Activated T-cell treated with anti-CD3 and anti-CD28 coated beads, Interleukin-2, amount 50 U/mL, for 24 hours (primary cell): Measurements from ENCODE around the gene KDM8.
"Not testable (repeated sequence)": the region's sequence is repeated elsewhere in the genome, so short reads cannot be mapped to it uniquely, and the experiment has no call there.

Source experiments
- DNase-seq: peaks from one replicate; pipeline ENCODE4 v3.0.0-alpha.2; 2020
- H3K27ac Mint-ChIP-seq: 2 replicates; pipeline ENCODE4 v1.8.0; 2020; ENCODE audit warnings: mild to moderate bottlenecking, mixed read lengths
- H3K27me3 Mint-ChIP-seq: 2 replicates; pipeline ENCODE4 v1.8.0; 2020; ENCODE audit warnings: mixed read lengths
- H3K36me3 Mint-ChIP-seq: 2 replicates; pipeline ENCODE4 v1.8.0; 2020; ENCODE audit warnings: low read depth, mixed read lengths
- H3K4me1 Mint-ChIP-seq: 2 replicates; pipeline ENCODE4 v1.8.0; 2020; ENCODE audit warnings: low read depth, mixed read lengths
- H3K4me3 Mint-ChIP-seq: 2 replicates; pipeline ENCODE4 v1.8.0; 2020; ENCODE audit warnings: mild to moderate bottlenecking, moderate library complexity, mixed read lengths
- H3K9me3 Mint-ChIP-seq: 2 replicates; pipeline ENCODE4 v1.8.0; 2020; ENCODE audit warnings: mixed read lengths

Gene KDM8

GRCh38 chr16:27199736-27200135, 3.6 kb upstream of the KDM8 start:
- DNase-seq, result no peak
- Mint-ChIP-seq H3K4me1 (peaks cover 89% of the 10 kb centered on the region), H3K36me3 (peaks cover 12% of the 10 kb centered on the region), H3K27me3 (no peaks in the 10 kb centered on the region), H3K4me3 (peak overlapping the region; percentile 36), H3K27ac (peak overlapping the region; percentile 86), H3K9me3 (peaks cover 6% of the 10 kb centered on the region)

GRCh38 chr16:27200914-27201313, 2.4 kb upstream of the KDM8 start:
- peaks cover 82% of the 10 kb centered on the region for H3K4me1 Mint-ChIP-seq
- H3K27me3 Mint-ChIP-seq, DNase-seq, H3K9me3 Mint-ChIP-seq, H3K4me3 Mint-ChIP-seq: not testable (repeated sequence)
- peak overlapping the region; percentile 86 for H3K27ac Mint-ChIP-seq
- H3K36me3 Mint-ChIP-seq, result peaks cover 14% of the 10 kb centered on the region

- Mint-ChIP-seq H3K9me3 (peaks cover 4% of the 10 kb centered on the region), H3K27ac (peak overlapping the region; percentile 100), H3K4me1 (peaks cover 65% of the 10 kb centered on the region), H3K27me3 (no peaks in the 10 kb centered on the region), H3K4me3 (peak overlapping the region; percentile 97), H3K36me3 (peaks cover 16% of the 10 kb centered on the region)
- DNase-seq, result no peak
Measured at GRCh38 chr16:27202923-27203506, 311 bp upstream of the KDM8 start.

DNA sequence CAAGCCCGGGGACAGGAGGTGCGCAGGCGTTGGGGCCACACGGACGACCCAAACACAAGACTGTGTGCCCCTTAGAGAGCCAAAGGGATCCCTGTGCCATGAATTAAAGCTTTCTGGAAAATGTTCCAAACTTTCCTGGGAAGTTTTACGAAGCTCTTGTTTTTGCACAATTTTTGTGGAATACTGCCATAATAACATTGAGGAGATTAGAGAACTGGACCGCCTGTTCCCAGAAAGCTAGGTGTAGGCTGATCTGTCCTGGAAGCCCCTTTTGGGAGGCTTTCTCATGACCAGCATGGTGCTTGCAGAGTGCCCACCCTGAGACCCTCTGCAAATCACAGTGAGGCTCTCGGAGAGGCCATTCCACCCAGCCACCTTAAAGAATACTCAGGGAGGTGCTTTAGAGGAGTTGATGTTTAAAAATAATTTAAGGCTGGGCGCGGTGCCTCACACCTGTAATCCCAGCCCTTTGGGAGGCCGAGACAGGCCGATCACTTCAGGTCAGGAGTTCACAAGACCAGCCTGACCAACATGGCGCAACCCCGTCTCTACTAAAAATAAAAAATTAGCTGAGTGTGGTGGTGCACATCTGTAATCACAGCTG, 1.1 kb downstream of the KDM8 start:
- H3K27me3 Mint-ChIP-seq, result no peaks in the 10 kb centered on the region
- peaks cover 51% of the 10 kb centered on the region for H3K4me1 Mint-ChIP-seq
- H3K36me3 Mint-ChIP-seq, result peaks cover 21% of the 10 kb centered on the region
- peaks cover 4% of the 10 kb centered on the region for H3K9me3 Mint-ChIP-seq
- peak overlapping the region; percentile 100 for H3K27ac Mint-ChIP-seq
- DNase-seq, result no peak
- H3K4me3 Mint-ChIP-seq, result peak overlapping the region; percentile 97

DNA sequence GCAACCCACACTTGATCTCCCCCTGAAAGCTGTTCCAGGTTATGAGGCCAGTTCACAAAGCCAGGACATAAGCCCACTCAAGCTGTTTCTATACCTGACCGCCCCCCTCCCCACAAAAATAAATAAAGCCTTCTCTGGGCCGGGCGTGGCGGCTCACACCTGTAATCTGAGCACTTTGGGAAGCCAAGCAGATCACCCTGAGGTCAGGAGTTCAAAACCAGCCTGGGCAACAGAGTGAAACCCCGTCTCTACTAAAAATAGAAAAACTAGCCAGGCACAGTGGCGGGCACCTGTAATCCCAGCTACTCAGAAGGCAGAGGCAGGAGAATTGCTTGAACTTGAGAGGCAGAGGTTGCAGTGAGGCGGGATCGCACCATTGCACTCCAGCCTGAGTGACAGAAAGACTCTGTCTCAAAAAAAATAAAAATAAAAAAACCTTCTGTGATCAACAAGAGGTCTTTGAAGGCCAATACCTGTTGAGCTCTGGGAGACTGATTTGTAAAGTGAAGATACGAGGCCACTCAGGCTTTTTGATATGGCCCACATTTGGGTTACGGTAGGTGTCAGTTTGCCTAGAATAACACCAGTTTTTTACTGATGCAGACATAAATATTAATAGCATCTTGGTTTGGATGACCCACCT, 2.2 kb downstream of the KDM8 start:
- Mint-ChIP-seq H3K27ac (no peak overlapping the region), H3K4me3 (no peak overlapping the region), H3K4me1 (peaks cover 40% of the 10 kb centered on the region), H3K27me3 (no peaks in the 10 kb centered on the region), H3K36me3 (peaks cover 31% of the 10 kb centered on the region), H3K9me3 (peaks cover 4% of the 10 kb centered on the region)
- no peak for DNase-seq

DNA sequence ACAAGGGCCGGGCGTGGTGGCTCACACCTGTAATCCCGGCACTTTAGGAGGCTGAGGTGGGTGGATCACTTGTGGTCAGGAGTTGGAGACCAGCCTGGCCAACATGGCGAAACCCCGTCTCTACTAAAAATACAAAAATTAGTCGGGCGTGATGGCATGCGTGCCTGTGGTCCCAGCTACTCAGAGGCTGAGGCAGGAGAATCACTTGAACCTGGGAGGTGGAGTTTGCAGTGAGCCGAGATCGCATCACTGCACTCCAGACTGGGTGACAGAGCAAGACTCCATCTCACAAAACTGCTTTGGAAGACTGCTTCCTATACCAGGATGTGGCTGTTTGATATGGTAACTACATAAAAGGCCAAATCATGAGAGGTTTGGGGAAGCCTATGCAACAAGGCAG, 3.8 kb downstream of the KDM8 start:
- not testable (repeated sequence) for H3K27ac Mint-ChIP-seq, H3K4me3 Mint-ChIP-seq, H3K27me3 Mint-ChIP-seq, H3K9me3 Mint-ChIP-seq, DNase-seq
- Mint-ChIP-seq H3K36me3 (peaks cover 44% of the 10 kb centered on the region), H3K4me1 (peaks cover 34% of the 10 kb centered on the region)

- Mint-ChIP-seq H3K36me3 (peaks cover 49% of the 10 kb centered on the region), H3K27ac (no peak overlapping the region), H3K9me3 (no peaks in the 10 kb centered on the region), H3K4me3 (no peak overlapping the region), H3K4me1 (peaks cover 23% of the 10 kb centered on the region), H3K27me3 (no peaks in the 10 kb centered on the region)
- DNase-seq, result no peak
Measured at GRCh38 chr16:27208081-27208680, 4.9 kb downstream of the KDM8 start.

DNA sequence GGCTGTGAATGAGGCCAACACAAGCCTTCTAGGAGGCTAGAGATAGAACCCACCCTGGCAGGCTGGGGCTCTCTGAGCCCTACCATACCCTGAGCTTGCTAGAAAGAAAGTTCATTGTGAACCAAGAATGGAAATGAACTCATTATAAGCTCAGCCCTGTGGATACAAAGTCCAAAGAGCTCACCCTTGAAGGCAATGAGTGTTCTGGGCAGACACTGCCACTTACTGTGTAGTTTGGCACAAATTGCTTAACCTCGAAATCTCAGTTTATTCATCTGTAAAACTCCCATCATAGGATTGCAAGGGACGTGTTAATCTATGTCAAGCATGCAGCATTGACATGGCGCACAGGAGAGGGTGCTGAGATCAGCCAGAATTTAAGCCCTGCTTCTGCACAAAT, 5.5 kb downstream of the KDM8 start:
- H3K36me3 Mint-ChIP-seq, result peaks cover 51% of the 10 kb centered on the region
- H3K9me3 Mint-ChIP-seq, result no peaks in the 10 kb centered on the region
- H3K27ac Mint-ChIP-seq, result no peak overlapping the region
- H3K27me3 Mint-ChIP-seq, result no peaks in the 10 kb centered on the region
- peaks cover 18% of the 10 kb centered on the region for H3K4me1 Mint-ChIP-seq
- H3K4me3 Mint-ChIP-seq, result no peak overlapping the region
- no peak for DNase-seq

DNA sequence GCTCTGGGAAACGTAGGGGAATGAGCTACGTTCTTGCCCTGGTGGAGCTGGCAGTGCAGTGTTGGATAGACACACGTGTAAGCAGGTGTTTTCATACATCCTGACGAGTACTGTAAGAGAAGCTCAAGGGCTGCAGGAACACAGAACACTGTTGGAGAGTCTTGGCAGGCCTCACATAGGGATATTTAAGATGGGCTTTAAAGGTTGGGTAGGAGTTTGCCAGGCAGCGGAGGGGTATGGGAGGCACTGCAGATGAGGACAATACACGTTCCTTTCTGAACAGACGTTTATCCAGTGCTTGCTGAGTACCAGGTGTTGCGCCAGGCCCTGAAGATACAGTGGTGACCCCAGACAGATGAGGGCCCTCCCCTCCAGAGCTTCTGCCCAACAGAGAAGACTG, 6.3 kb downstream of the KDM8 start:
- Mint-ChIP-seq H3K36me3 (peaks cover 52% of the 10 kb centered on the region), H3K9me3 (no peaks in the 10 kb centered on the region), H3K27ac (no peak overlapping the region), H3K27me3 (no peaks in the 10 kb centered on the region), H3K4me1 (peaks cover 11% of the 10 kb centered on the region), H3K4me3 (no peak overlapping the region)
- no peak for DNase-seq

DNA sequence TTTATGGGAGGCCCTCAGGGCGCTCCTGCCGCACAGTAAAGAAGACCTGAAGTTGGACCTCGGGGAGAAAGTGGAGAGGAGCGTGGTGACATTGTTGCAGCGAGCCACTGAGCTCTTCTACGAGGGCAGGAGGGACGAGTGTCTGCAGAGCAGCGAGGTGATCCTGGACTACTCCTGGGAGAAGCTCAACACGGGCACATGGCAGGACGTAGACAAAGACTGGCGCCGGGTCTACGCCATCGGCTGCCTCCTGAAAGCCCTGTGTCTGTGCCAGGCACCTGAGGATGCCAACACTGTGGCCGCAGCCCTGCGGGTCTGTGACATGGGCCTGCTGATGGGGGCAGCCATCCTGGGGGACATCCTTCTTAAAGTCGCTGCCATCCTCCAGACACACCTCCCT, 6.8 kb downstream of the KDM8 start:
- Mint-ChIP-seq H3K4me3 (no peak overlapping the region), H3K27me3 (no peaks in the 10 kb centered on the region), H3K9me3 (no peaks in the 10 kb centered on the region), H3K27ac (no peak overlapping the region), H3K4me1 (peaks cover 8% of the 10 kb centered on the region), H3K36me3 (peaks cover 56% of the 10 kb centered on the region)
- DNase-seq, result no peak

GRCh38 chr16:27211026-27211425, 7.7 kb downstream of the KDM8 start:
- Mint-ChIP-seq H3K4me1 (peaks cover 6% of the 10 kb centered on the region), H3K4me3 (no peak overlapping the region), H3K27me3 (no peaks in the 10 kb centered on the region), H3K36me3 (peaks cover 62% of the 10 kb centered on the region), H3K27ac (peak overlapping the region; percentile 60), H3K9me3 (no peaks in the 10 kb centered on the region)
- DNase-seq, result no peak

DNA sequence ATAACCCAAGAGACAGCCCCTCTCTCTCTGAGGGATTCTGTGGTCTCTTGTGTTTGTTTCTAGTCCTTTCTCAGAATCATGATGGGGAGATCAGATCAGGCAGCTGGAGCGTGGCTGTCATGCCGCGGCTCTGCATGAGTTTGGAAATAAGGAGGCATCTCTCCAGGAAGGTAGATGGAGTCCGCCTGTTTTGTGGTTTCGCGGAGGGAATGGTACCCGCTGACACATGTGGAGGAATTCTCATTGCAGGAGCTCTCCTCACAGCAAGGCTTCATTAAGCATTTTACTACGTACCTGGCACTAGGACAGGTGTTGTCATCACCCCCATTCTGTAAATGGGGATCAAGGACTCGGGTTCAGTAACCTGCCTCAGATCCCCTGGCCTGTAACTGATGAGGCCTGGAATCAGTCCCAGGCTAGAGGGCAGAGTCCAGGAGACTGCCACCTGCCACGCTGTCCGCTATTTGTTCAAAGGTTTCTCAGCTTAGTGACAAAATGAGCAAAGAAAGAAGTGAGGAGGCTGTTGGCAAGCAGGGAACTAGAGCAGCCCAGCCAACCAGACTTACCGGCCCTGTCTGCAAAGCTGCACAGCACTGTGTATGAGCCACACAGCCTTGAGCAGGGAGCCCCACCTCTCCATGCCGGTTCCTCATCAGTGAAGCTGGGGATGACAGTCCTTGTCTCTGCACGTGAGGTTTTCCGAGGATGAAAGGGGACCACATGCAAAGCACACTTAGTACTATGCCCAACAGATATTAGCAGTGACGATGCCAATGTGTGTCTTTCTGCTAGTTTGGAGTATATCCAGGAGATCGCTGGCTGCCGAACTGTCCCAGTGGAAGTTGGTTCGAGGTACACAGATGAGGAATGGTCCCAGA, 11.0 kb downstream of the KDM8 start:
- DNase-seq, result no peak
- peaks cover 74% of the 10 kb centered on the region for H3K36me3 Mint-ChIP-seq
- H3K4me3 Mint-ChIP-seq, result no peak overlapping the region
- H3K27me3 Mint-ChIP-seq, result no peaks in the 10 kb centered on the region
- H3K9me3 Mint-ChIP-seq, result no peaks in the 10 kb centered on the region
- H3K4me1 Mint-ChIP-seq, result peaks cover 6% of the 10 kb centered on the region
- H3K27ac Mint-ChIP-seq, result no peak overlapping the region

DNA sequence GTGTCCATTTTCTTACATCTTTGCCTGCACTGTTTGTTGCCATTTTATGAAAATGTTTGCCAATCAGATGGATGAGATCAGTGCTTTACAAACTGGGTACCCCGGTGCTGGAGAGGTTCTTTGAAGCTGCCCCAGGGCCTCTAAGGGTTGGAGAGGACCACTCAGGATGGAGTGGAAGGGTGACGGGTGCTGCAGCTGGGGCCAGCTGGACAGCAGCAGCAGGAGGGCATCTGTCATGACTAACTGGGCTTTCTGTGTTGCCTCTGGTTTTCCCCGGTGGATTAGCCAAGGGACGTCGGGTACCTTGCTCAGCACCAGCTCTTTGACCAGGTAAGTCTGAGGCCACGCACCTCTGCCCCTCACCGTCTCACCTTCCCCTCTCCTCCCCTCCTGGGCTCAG, 12.3 kb downstream of the KDM8 start:
- no peak overlapping the region for H3K27ac Mint-ChIP-seq

DNA sequence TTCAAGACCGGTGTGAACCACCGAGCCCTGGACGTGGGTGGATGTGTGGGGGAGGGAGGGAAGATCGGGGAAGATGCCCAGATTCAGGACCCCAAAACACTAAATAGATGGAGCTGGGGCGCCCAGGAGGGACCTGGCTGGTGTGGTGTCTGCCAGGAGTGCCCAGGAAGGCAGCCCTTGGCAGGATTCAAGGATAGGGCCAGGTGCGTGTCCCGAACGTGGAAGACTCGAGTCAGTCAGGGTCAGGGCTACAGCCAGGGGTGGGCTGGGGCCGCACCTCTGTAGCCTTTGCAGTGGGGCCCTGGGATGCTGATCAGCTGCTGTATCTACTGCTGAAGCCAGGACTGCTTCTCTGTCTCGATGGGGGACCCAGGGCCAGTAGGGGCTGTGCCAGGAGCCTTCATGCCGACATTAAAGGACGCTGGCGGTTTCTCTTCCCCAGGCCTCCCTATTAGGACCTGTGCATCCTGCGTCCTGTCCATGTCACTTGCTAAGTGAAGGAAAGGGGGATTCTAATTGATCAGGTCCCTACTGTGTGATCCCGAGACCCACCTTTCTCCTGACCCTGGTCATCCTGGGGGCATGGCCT, 13.1 kb downstream of the KDM8 start:
- peaks cover 67% of the 10 kb centered on the region for H3K36me3 Mint-ChIP-seq
- no peak for DNase-seq
- H3K27ac Mint-ChIP-seq, result peak overlapping the region; percentile 52
- H3K27me3 Mint-ChIP-seq, result no peaks in the 10 kb centered on the region
- H3K9me3 Mint-ChIP-seq, result no peaks in the 10 kb centered on the region
- H3K4me1 Mint-ChIP-seq, result peaks cover under 1% of the 10 kb centered on the region
- H3K4me3 Mint-ChIP-seq, result no peak overlapping the region

More for the DNA sequence above, 12.3 kb downstream of the KDM8 start:
- H3K9me3 Mint-ChIP-seq, result no peaks in the 10 kb centered on the region
- H3K36me3 Mint-ChIP-seq, result peaks cover 72% of the 10 kb centered on the region
- peaks cover 6% of the 10 kb centered on the region for H3K4me1 Mint-ChIP-seq
- DNase-seq, result no peak
- H3K27me3 Mint-ChIP-seq, result no peaks in the 10 kb centered on the region
- H3K4me3 Mint-ChIP-seq, result no peak overlapping the region
